BE2C (cell line): ENCODE results near the gene NIPAL3.

Experiments used
- DNase-seq: peaks from one replicate; pipeline ENCODE4 v3.0.0-alpha.2; 2020
- H3K27me3 ChIP-seq: fragments of 250-450 bp; sonication (Bioruptor Pico); 2 replicates; pipeline ENCODE4 v1.5.1; 2020; ENCODE audit warnings: mild to moderate bottlenecking
- H3K36me3 ChIP-seq: fragments of 250-450 bp; sonication (Bioruptor Pico); 2 replicates; pipeline ENCODE4 v1.5.1; 2020; ENCODE audit warnings: mild to moderate bottlenecking
- H3K4me1 ChIP-seq: fragments of 250-450 bp; sonication (Bioruptor Pico); 2 replicates; pipeline ENCODE4 v1.5.1; 2020
- H3K4me3 ChIP-seq: 2 replicates; pipeline ENCODE4 v1.5.1; 2011; ENCODE audit warnings: low read depth, low read length
- H3K9me3 ChIP-seq: fragments of 250-450 bp; sonication (Bioruptor Pico); 2 replicates; pipeline ENCODE4 v1.5.1; 2020
- TF ChIP-seq, protein P1 (sequence below): IDR thresholded peaks from 2 replicates; pipeline ENCODE4 v1.5.1; 2012; ENCODE audit warnings: mild to moderate bottlenecking, low read depth, low read length

Gene NIPAL3

DNA sequence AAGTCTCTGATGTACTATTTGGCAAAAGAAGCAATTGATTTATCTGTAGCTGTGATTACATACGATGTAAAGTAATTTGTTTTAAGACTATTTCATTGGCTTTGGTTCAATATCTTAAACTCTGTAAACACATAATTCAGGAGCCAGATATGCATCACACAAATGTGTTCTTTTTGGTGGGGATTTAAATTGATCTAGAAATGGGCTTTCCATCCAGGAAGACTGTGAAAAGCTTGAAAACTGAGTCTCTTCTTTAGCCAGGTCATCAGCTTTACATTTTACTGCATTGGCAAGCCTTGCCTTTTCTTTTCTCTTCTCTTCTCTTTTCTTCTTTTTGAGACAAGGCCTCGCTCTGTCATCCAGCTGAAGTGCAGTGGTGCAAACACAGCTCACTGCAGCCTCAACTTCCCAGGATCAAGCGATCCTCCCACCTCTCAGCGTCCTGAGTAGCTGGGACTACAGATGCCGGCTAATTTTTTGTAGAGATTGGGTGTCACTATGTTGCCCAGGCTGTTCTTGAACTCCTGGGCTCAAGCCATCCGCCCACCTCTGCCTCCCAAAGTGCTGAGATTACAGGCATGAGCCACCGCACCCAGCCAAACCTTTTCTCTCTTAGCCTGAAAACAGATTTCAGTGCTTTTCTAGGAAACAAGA lies 88.4 kb downstream of the NIPAL3 start:
- H3K27me3 ChIP-seq = peaks cover 40% of the 10 kb centered on the region
- H3K4me3 ChIP-seq = no peak overlapping the region
- H3K9me3 ChIP-seq = no peaks in the 10 kb centered on the region
- TF ChIP-seq, protein P1, sequence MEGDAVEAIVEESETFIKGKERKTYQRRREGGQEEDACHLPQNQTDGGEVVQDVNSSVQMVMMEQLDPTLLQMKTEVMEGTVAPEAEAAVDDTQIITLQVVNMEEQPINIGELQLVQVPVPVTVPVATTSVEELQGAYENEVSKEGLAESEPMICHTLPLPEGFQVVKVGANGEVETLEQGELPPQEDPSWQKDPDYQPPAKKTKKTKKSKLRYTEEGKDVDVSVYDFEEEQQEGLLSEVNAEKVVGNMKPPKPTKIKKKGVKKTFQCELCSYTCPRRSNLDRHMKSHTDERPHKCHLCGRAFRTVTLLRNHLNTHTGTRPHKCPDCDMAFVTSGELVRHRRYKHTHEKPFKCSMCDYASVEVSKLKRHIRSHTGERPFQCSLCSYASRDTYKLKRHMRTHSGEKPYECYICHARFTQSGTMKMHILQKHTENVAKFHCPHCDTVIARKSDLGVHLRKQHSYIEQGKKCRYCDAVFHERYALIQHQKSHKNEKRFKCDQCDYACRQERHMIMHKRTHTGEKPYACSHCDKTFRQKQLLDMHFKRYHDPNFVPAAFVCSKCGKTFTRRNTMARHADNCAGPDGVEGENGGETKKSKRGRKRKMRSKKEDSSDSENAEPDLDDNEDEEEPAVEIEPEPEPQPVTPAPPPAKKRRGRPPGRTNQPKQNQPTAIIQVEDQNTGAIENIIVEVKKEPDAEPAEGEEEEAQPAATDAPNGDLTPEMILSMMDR = no peak
- DNase-seq = no peak
- no peaks in the 10 kb centered on the region for H3K36me3 ChIP-seq
- H3K4me1 ChIP-seq = no peaks in the 10 kb centered on the region

GRCh38 chr1:24504560-24504959 lies 89.0 kb downstream of the NIPAL3 start:
- DNase-seq = no peak
- no peak overlapping the region for H3K4me3 ChIP-seq
- peaks cover 40% of the 10 kb centered on the region for H3K27me3 ChIP-seq
- H3K36me3 ChIP-seq = no peaks in the 10 kb centered on the region
- no peaks in the 10 kb centered on the region for H3K4me1 ChIP-seq
- no peaks in the 10 kb centered on the region for H3K9me3 ChIP-seq
- TF ChIP-seq, protein P1 = no peak

- TF ChIP-seq, protein P1 = no peak
- Histone ChIP-seq H3K27me3 (peaks cover 42% of the 10 kb centered on the region), H3K9me3 (no peaks in the 10 kb centered on the region), H3K4me3 (no peak overlapping the region), H3K4me1 (no peaks in the 10 kb centered on the region), H3K36me3 (no peaks in the 10 kb centered on the region)
- no peak for DNase-seq
Observed at GRCh38 chr1:24505816-24506215, 90.2 kb downstream of the NIPAL3 start.

GRCh38 chr1:24506691-24507381 lies 91.2 kb downstream of the NIPAL3 start:
- Histone ChIP-seq H3K36me3 (no peaks in the 10 kb centered on the region), H3K27me3 (peaks cover 37% of the 10 kb centered on the region), H3K9me3 (no peaks in the 10 kb centered on the region), H3K4me1 (no peaks in the 10 kb centered on the region), H3K4me3 (no peak overlapping the region)
- DNase-seq = no peak
- TF ChIP-seq, protein P1 = no peak

- H3K4me1 ChIP-seq = no peaks in the 10 kb centered on the region
- no peaks in the 10 kb centered on the region for H3K36me3 ChIP-seq
- TF ChIP-seq, protein P1 = no peak
- H3K4me3 ChIP-seq = no peak overlapping the region
- H3K27me3 ChIP-seq = peaks cover 31% of the 10 kb centered on the region
- H3K9me3 ChIP-seq = no peaks in the 10 kb centered on the region
- no peak for DNase-seq
Observed at GRCh38 chr1:24507405-24507804, 91.8 kb downstream of the NIPAL3 start.

DNA sequence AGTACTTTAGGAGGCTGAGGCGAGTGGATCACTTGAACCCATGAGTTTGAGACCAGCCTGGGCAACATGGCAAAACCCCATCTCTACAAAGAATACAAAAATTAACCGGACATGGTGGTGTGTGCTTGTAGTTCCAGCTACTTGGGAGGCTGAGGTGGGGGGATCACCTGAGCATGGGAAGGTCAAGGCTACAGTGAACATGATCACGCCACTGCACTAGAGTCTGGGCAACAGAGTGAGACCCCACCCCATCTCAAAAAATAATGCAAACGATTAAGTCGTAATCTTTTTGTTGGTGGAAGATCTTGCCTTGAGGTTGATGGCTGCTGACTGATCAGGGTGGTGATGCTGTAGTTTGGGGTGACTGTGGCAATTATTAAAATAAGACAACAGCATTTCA lies 93.3 kb downstream of the NIPAL3 start:
- DNase-seq = no peak
- TF ChIP-seq, protein P1 = no peak

More for the DNA sequence above, 93.3 kb downstream of the NIPAL3 start:
- no peaks in the 10 kb centered on the region for H3K36me3 ChIP-seq
- H3K4me1 ChIP-seq = no peaks in the 10 kb centered on the region
- H3K27me3 ChIP-seq = peaks cover 23% of the 10 kb centered on the region
- H3K9me3 ChIP-seq = no peaks in the 10 kb centered on the region
- no peak overlapping the region for H3K4me3 ChIP-seq
